Glomerular visceral epithelial cell (primary cell): Measurements from ENCODE around the gene GALT.

Source experiments
- DNase-seq: peaks from one replicate; pipeline ENCODE4 v3.0.0-alpha.2; 2016; ENCODE audit errors: extremely low spot score

Gene GALT

DNA sequence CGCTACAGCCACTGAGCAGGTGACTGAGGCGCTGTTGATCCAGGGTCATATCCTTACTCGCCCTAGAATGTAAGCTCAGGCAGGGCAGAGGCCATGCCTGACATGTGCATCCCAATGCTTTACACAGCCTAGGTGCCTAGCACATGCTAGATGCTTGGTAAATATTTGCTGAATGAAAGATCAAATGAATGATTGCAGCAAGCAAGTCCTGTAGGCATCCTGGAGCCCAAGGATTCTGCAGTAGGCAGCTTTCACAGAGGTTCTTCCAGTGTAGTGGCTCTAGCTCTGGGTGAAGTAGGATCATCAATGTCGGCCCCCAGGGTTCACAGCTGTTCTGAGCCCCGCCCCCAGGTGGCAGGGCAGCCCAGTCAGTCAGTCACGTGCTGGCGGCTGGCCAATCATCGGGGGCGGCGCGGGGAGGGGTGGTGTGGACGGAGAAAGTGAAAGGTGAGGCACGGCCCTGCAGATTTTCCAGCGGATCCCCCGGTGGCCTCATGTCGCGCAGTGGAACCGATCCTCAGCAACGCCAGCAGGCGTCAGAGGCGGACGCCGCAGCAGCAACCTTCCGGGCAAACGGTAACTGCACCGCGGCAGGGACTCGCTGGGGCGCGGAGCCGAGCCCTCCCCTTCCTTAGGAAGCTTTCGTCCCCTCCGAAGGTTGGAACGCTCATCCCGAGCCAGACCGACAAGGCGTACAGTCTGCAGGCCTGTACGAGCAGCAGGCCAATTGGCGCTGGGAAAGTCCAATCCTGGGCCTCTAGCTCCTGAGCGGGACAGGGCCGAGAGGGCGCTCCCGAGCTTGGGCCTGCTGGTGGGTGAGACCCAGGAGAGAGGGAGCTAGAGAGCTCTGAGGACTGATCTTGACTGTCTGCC lies at the start of gene GALT:
GALT (plus strand) TSS at position 465 of the 873 bp plus-strand sequence; CDS start at position 495, 30 bp downstream.
- DNase-seq: peak; percentile 94

DNA sequence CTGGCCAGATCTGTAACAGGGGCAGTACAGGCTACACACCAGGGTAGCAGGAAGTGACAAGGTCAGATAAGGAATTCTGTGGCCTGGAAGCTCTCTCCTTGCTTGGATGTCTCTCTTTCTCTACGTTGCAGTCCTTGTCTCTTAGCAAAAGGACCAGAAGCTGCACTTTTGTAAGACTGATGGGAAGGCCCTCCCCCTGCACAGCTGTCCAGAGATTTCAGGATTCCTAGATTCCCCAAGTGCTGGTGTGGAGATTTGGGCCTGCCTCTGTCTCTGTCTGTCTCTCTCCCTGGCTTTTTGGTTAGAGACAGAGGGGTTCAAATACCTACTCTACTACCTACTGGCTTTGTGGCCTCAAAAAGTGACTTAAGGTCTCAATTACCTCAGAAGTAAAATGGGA lies 46.9 kb upstream of the GALT start:
- no peak for DNase-seq

DNA sequence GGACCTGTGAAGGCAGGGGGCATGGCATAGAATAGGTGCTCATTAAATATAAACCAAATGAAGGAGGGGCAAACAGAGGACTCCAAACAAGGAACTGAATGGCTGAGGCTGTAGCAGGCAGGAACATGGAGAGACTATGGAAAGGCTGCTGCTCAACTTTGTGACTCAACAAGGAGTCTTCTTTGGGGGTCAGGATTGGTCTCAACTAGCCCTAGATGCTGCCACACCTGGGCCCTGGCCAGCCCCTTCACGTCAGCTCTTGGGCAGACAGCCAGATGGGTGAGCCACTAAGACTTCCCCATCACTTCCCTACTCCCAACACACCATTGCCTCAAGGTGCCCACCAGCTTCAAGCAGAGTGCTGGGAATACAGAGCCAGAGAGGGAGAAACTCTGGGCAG lies 45.6 kb upstream of the GALT start:
- DNase-seq: no peak

DNA sequence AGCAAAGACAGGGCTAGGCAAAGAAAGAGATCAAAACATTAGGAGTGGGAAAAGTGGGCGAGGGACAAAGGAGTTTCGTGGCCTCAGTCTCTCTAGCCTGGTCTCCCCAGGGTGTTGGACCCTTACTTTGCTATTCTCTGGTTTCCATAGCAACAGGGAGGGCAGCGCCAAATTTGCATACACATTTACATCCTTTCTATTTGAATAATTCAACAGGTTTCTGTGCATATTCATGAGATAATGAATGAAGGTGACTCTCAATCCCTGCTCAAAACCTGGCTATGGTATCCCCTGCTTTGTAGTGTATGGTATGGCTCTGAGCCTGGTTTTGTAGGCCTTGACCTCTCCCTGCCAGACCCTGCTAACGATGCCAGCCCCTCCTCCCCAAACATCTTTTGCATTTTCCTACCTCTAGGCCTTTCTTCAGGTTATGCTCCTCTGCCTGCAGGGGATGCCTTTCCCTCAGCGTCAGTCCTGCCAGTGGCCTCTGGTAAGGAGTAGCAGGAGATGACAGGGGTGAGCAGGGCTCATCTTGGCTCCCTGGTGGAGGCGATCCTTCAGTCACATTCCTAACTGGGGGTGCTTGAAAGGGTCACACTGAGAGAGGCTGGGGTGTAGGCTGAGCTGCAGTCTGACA lies 44.4 kb upstream of the GALT start:
- DNase-seq: no peak

DNA sequence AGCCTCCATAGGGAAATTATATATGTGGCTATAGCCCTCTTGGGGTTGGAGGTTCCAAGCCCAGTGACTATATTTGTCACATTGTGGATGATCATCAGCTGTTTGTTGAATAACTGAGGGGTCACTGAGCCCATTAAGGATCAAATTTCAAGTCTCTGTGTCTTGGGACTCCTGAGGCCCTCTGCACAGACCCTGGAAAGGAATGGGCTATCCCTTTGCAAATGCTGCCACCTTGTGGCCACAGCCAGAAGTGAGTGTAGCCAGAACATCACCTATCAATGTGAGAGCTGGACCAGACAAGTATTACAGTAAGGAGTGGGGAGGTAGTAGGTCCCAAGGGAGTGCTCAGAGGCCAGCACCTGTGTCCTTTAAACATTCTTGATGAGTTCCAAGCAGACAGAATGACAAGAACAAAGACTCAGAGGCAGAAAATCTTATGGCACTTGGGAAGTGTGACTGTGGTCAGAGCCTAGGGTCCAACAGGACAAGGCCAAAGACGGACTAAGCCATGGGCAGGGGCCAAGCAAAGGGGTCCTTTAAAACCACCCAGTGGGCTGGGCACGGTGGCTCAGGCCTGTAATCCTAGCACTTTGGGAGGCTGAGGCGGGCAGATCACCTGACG lies 42.8 kb upstream of the GALT start:
- DNase-seq: peak; percentile 76

DNA sequence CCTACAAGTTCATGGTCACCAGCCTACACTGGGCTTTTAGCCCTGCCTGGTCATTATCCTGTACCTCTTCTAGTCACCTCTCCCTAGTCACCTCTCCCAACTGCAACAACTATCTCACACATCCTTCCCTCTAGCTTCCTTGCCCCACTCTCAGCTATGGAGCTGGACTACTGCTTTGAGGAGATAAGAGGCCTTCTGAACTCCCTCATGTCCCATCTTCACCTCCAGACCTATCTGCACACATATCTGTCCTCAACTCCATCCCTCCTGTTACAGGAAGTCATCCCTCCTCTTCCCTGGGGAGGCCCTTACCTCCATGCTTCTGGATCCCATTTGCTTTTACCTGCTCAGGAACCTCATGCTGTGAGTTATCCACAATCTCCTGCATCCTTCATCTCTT lies 40.3 kb upstream of the GALT start:
- no peak for DNase-seq

DNA sequence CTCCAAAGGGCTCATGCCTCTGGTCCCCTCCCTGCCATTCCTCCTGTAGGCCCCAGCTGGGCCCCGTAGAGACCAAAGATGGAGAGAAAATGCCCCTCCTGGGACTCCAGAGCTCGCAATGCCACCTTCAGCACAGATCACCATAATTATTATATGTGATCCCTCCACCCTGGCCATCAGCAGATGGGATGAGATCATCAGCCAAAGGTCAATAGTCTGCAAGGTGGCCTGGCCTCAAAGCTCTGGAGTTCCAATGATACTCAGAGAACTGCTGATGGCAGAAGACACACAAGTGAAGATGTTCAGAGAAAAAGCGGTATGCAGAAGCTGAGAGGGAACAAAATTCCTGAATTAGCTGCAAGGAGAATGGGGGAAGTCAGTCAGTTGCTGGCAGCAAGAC lies 39.6 kb upstream of the GALT start:
- DNase-seq: no peak

DNA sequence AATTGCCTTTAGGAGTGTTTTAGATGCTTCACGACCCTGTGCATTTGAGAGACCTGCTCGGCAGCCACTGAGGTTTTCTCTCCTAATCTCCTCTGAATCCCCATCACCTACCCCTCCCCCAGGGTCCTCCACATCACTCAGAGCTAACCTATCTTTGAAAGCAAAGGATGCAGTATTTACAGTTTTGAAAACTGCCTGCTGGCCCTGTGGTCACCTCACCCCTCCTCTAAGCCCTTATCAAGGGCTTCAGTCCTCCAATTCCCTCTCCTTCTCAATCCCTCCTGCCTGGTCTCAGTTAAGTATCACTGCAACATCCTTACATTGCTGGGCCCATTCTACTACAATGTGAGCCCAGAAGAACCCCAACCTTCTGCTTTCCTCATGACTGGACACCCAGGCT lies 39.1 kb upstream of the GALT start:
- no peak for DNase-seq

DNA sequence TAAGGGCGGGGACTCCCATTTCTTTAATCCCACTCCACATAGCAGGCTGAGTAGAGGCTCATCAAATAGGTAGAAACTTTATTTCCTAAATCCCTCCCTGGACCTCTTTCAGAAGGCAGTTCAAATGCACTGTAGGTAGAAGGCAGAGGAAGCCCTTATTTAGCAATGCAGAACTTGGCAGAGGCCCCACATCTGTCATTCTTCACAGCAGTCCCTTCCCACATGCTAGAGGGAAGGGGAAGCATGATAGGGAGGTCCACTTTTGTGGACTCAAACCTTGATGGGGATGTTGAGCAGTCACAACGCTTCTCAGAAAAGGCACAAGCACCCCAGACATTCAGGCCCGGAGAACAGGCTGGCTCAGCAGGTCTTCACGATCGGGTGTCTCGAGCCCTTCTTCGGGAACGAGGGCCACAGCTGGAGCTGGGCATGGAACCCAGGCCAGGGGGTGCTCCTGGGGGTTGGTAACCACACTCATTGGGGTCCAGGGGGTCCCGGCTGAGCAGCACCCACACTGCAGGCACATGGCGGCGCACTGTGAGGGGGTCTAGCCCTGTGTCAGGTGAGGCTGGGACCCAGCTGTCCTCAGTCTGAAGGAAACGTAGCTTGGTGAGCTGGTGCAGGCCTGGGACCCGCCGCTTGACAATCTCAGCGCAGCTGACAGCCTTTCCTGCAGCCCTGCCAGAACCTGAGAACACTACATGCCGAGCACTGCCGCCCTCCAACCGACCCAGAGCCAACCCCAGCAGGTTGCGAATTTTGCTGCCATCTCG lies 35.9 kb upstream of the GALT start:
- DNase-seq: no peak

DNA sequence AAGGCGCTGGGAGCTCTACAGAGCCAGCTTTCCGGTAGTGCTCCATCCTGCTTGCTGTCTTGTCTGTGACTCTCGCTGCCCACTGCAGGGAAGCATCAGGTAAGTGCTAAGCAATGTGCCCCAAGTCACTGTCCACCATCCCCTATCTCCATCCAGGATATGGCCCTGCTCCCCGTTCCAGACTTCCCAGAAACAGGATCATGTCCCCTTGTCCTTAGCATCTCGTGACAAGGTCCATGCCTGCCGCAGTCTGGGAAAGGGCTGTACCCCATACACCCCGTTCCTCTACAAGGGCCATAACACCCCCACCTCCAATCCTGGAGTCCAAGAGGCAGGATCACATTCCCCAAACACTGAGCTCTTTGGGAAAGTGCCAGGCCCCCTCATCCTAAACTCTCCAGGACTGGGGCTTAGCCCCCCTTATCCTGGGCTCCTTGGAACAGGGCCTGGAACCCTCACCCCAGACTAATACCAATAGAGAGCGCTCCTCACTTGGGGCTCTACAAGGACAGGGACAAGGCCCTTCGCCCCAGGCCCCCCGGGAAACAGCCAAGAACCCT lies 35.1 kb upstream of the GALT start:
- DNase-seq: no peak

DNA sequence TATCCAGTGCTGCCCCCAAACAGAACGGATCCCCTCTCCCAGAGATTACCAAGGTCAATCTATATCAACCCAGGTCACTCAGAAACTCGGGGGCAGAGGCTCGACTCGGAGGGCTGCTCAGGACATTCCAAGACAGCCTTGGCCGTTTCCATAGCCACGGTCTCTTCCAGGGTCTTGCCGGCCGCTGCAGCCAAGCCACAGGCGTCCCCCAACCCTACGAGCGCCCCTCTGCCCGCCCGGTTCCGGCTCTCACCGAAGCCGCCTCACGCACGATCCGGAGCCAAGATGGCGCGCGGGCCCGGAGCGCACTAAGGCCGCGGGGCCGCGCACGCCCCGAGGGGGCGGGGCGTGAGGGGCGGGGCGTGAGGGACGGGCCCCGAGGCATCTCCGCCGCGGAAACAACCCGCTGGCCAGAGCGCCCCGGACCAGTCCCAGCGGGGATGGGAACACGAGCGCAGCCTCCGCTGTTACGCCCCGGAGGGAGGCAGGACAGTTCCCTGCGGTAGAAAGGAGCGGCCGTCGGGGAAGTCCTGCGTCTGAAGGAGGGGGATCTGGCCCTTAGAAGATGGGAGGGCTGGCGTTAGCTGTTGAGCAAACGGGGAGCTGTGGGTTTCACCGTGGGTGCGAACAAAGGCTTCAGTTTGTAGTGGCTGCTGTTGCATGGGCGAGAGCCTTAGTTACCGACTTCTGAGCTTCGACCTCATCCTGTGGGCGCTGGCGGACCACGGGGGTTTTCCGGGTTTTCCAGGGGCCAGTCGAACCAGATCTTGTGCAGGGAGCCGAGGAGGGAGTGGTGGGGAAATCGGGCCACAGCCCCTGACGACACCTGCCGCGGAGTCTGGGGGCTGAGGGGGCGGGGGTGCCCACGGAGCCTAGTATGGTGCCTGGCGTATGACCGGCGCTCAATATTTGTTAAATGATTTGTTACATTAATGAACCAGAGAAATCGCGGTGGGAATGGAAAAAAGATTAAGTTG lies 34.4 kb upstream of the GALT start, which contains the start of gene RPP25L:
RPP25L (minus strand) TSS at position 287 of the 977 bp plus-strand sequence. CDS start 801 bp downstream, outside the sequence.
- peak; percentile 89 for DNase-seq

DNA sequence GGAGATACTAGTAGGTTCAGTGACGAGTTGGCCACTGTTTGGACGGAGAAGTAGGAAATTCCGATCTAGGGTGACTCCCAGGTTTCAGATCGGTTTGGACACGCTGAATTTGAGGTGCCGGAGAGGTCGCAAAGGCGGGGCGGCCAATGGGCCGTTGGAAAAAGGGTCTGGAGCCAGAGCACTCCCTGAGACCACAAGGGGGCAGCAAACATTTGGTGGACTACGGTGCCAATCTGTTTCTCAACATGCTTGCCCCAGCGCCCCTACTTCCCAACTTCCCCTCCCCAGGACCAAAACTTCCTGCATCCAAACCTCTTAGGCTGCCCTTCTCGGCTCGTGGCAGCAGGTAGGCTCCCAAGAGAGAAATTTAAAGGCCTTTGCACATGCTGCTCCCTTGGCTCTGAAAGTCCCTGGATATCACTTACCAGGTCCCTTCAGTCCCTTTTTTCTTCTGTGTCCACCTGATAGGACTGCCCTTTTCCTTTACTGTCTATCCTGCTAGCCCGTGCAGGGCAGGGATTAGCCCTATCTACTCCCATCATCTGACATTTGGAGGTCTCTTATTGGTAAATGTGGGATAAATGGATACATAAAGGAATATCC lies 33.6 kb upstream of the GALT start:
- peak; percentile 73 for DNase-seq

DNA sequence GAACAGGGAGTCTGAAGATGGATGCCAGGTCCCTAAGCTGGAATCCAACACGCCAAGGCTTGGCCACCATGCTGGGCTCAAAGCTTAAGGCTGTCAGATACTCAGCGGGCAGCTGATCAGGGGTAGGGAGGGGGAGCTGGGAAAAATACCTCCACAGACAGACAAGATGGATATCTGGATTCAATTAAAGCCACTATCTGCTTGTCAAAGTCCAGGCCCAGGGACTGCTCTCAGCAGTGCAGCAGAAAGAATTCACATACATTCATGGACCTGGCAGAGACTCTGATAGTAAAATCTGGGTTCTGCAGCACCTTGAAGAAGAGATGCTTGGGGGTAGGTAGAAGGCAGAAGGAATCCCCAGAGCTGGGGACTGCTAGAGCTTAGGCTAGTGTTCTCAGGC lies 31.3 kb upstream of the GALT start:
- DNase-seq: no peak

DNA sequence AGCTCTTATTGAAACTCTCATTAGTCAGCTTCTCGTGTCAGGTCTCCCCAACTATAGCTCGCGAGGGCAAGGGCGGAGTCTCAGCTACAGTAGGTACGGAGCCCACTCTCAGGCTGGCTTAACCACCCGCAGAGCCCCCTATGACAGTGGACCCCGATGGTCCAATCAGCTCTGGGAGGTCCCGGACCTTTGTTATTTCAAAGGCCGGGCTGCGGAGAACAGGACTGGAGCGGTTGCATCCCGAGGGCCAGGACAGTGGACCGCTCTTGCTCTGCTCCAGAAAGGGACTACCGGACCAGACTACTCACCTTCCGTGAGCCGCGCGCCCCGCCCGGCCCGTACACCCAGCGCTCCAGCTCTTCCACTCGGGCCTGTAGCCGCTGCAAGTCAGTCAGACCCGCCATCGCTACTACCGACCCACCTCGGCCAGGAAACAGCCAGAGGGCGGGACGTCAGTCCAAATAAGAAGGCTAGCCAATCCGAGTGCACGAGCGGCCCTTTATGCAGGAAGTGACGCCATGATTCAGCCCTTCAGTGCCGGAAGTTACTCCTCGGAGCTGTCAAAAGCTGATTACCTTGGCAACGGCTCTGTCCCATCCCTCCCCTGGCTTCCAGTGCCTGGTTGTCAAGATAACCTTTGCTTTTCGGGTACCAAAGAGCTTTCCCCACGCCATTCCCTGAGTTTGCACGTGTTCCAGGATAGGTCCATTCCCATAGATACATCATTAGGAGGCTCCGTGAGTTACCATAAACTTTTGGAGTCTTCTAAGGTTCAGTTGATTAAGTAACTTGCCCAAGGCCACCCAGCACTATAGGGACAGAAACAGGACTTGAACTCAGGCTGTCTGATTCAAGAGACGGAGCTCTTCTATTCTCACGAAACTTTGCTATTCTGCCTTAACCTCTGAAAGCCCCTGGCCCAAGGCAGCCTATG lies 26.1 kb upstream of the GALT start, which contains the start of gene DCTN3:
DCTN3 (minus strand) TSS at position 435 of the 934 bp plus-strand sequence; CDS start at position 404, 31 bp downstream.
- peak; percentile 91 for DNase-seq

DNA sequence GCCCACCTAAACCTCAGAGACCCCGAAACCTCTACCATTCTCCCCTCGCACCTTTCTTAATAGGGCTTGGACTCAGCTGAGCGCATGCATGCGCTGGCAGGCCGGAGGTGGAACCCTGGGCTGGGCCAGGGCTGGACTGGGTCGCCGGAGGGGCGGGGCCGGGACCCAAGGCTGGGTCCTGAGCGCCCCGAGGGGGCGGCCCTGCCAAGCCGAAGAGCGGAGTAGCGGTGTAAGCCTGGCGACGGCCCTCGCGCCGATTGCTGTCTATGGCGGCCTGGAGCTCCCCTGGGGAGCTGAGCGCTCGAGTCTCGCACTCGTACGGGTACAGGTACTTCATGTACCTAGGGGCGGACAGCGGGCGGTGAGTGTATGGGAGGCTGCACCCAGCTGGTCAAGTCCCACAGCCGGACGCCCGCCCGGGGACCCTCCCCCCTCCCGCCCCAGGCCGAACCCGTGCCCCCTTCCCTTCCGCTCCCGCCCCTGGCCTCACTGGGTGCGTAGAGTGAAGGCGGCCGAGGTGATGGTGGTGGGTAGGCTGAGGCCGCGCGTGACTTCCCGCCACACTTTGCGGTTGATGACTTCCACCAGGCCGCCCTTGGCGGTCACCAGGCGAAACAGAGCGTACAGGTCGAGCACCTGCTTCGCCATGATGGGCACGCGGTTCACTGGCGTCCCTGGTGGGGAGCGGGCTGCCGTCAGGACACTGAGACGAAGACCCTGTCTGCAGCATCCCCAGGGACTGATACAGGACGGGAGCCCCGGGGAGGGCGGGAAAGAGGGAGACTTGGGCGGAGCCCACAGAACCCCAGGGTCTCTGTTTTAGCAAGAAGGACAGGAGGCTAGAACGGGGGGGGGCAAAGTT lies 22.9 kb upstream of the GALT start:
- no peak for DNase-seq

DNA sequence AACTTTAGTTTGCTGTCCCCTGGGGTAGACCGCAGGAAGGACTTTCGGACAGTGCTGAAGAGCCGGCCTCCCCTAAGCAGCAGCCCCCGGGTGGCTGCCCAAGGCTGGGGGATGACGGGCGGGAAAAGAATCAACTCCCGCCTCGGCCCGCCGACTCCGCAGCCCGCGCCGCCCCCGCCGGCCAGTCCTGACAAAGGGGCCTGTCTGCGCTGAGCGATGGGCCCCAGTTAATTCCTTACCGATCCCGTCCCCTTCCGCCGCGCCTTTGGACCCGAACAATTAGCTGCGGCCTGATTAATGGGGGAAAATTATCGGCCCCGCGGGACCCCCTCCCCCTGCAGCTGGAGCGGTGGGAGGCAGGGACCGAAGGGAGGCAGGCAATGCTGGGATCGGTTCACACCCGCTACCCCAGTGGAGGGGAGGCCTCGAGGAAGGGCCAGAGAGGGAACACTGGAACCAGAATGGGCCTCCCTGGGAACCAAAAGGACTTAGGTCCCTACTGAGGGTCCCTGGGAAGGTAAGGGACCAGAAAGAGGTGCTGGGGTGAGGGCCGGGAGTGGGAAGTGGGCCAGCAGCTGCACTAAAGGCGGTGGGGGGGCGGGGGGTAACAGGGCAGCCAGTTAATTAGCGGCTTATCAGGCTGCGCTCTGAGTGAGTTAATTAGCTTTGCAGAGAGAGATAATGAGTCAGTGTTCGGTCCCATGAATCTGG lies 21.8 kb upstream of the GALT start:
- no peak for DNase-seq

DNA sequence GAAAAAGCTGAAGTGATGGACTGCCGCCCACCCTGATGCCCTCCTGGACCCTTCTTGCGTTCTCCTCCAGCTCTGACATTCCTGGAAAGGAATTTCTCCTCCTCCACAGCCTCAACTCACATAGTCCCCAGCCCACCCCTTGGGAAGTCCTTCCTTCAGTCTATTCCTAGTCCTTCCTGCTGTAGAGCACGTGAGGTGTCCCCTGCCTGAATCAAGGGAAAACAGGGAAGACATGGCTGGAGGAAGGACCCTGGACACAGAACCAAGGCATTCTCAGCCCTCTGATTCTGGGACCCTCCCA lies 21.3 kb upstream of the GALT start:
- no peak for DNase-seq
